Measurements from ENCODE around the gene MS4A6E.
"Not testable (repeated sequence)": the region's sequence is repeated elsewhere in the genome, so short reads cannot be mapped to it uniquely, and the experiment has no call there.

Gene MS4A6E

GRCh38 chr11:60326955-60327354, at the start of gene MS4A6E:
Gene MS4A6E, plus strand, starts transcription at chr11:60327255. Its CDS starts 7,641 bp downstream, at chr11:60334896.
- DNase-seq (ENCODE audit: low read depth, low spot score): no peak

- no peak for DNase-seq (ENCODE audit: low read depth, low spot score)
These were observed 46.6 kb upstream of the MS4A6E start, which contains the start of gene MS4A4A for GRCh38 chr11:60280412-60280811. Gene MS4A4A, plus strand, starts transcription at chr11:60280666. Its CDS starts 10 bp downstream, at chr11:60280676.

- DNase-seq (ENCODE audit: low read depth, low spot score): no peak
These were observed 45.6 kb upstream of the MS4A6E start for GRCh38 chr11:60281485-60281884.

- DNase-seq (ENCODE audit: low read depth, low spot score): no peak
These were observed 44.8 kb upstream of the MS4A6E start for GRCh38 chr11:60282286-60282685.

- DNase-seq (ENCODE audit: low read depth, low spot score): not testable (repeated sequence)
These were observed 41.5 kb upstream of the MS4A6E start for GRCh38 chr11:60285411-60286126.

- DNase-seq (ENCODE audit: low read depth, low spot score): no peak
These were observed 38.5 kb upstream of the MS4A6E start for GRCh38 chr11:60288531-60288930.

GRCh38 chr11:60292145-60292544, 34.9 kb upstream of the MS4A6E start:
- no peak for DNase-seq (ENCODE audit: low read depth, low spot score)

- no peak for DNase-seq (ENCODE audit: low read depth, low spot score)
These were observed 25.9 kb upstream of the MS4A6E start for GRCh38 chr11:60301178-60301577.

GRCh38 chr11:60301884-60302283, 25.2 kb upstream of the MS4A6E start:
- not testable (repeated sequence) for DNase-seq (ENCODE audit: low read depth, low spot score)

GRCh38 chr11:60303661-60304060, 23.4 kb upstream of the MS4A6E start:
- no peak for DNase-seq (ENCODE audit: low read depth, low spot score)

- DNase-seq (ENCODE audit: low read depth, low spot score): no peak
These were observed 21.0 kb upstream of the MS4A6E start for GRCh38 chr11:60305906-60306619.

GRCh38 chr11:60307507-60308195, 19.4 kb upstream of the MS4A6E start:
- DNase-seq (ENCODE audit: low read depth, low spot score): no peak

- DNase-seq (ENCODE audit: low read depth, low spot score): no peak
These were observed 16.6 kb upstream of the MS4A6E start for GRCh38 chr11:60310407-60310998.

- DNase-seq (ENCODE audit: low read depth, low spot score): no peak
These were observed 12.3 kb upstream of the MS4A6E start for GRCh38 chr11:60314635-60315321.

GRCh38 chr11:60315871-60316270, 11.2 kb upstream of the MS4A6E start:
- DNase-seq (ENCODE audit: low read depth, low spot score): no peak

GRCh38 chr11:60316317-60316716, 10.7 kb upstream of the MS4A6E start:
- DNase-seq (ENCODE audit: low read depth, low spot score): no peak

- no peak for DNase-seq (ENCODE audit: low read depth, low spot score)
These were observed 8.3 kb upstream of the MS4A6E start for GRCh38 chr11:60318726-60319125.

GRCh38 chr11:60321051-60321450, 6.0 kb upstream of the MS4A6E start:
- DNase-seq (ENCODE audit: low read depth, low spot score): no peak

GRCh38 chr11:60328460-60328859, 1.4 kb downstream of the MS4A6E start:
- DNase-seq (ENCODE audit: low read depth, low spot score): no peak

- DNase-seq (ENCODE audit: low read depth, low spot score): no peak
These were observed 5.8 kb downstream of the MS4A6E start for GRCh38 chr11:60332846-60333245.

GRCh38 chr11:60334005-60334620, 7.1 kb downstream of the MS4A6E start:
- DNase-seq (ENCODE audit: low read depth, low spot score): peak; percentile 2
